ENCODE results near the gene RAB36.

The RAB36 gene

GRCh38 chr22:23137905-23138561 is 7.2 kb upstream of the RAB36 start:
- peak; percentile 15 for DNase-seq (ENCODE audit: low read depth)

- no peak for DNase-seq (ENCODE audit: low read depth)
Observed at GRCh38 chr22:23138584-23139435, 6.5 kb upstream of the RAB36 start.

- DNase-seq (ENCODE audit: low read depth), result no peak
Observed at GRCh38 chr22:23140385-23140784, 4.9 kb upstream of the RAB36 start.

- no peak for DNase-seq (ENCODE audit: low read depth)
Observed at GRCh38 chr22:23142546-23143105, 2.7 kb upstream of the RAB36 start.

GRCh38 chr22:23143119-23143518 is 2.2 kb upstream of the RAB36 start:
- DNase-seq (ENCODE audit: low read depth), result no peak

GRCh38 chr22:23144432-23144831 is 845 bp upstream of the RAB36 start:
- DNase-seq (ENCODE audit: low read depth), result no peak

GRCh38 chr22:23145878-23146470 is 697 bp downstream of the RAB36 start:
- DNase-seq (ENCODE audit: low read depth), result no peak

GRCh38 chr22:23146478-23147205 is 1.4 kb downstream of the RAB36 start:
- DNase-seq (ENCODE audit: low read depth), result no peak

GRCh38 chr22:23147617-23148387 is 2.5 kb downstream of the RAB36 start:
- no peak for DNase-seq (ENCODE audit: low read depth)

GRCh38 chr22:23149743-23150238 is 4.5 kb downstream of the RAB36 start:
- DNase-seq (ENCODE audit: low read depth), result no peak

- no peak for DNase-seq (ENCODE audit: low read depth)
Observed at GRCh38 chr22:23150762-23151161, 5.5 kb downstream of the RAB36 start.

- no peak for DNase-seq (ENCODE audit: low read depth)
Observed at GRCh38 chr22:23151827-23152226, 6.5 kb downstream of the RAB36 start.

- no peak for DNase-seq (ENCODE audit: low read depth)
Observed at GRCh38 chr22:23152238-23153114, 7.2 kb downstream of the RAB36 start.

GRCh38 chr22:23153994-23154393 is 8.7 kb downstream of the RAB36 start:
- DNase-seq (ENCODE audit: low read depth), result no peak

GRCh38 chr22:23154461-23154860 is 9.2 kb downstream of the RAB36 start:
- DNase-seq (ENCODE audit: low read depth), result no peak

GRCh38 chr22:23155143-23155542 is 9.9 kb downstream of the RAB36 start:
- no peak for DNase-seq (ENCODE audit: low read depth)

GRCh38 chr22:23155831-23156230 is 10.6 kb downstream of the RAB36 start:
- no peak for DNase-seq (ENCODE audit: low read depth)

GRCh38 chr22:23156286-23156685 is 11.0 kb downstream of the RAB36 start:
- no peak for DNase-seq (ENCODE audit: low read depth)

- no peak for DNase-seq (ENCODE audit: low read depth)
Observed at GRCh38 chr22:23157560-23158515, 12.6 kb downstream of the RAB36 start.
